CD4-positive, alpha-beta T cell (primary cell): ENCODE measurements around the gene DUSP11. TPM values are rescaled to one million over a fixed set of nuclear protein-coding genes. Genes with fewer than 3 reads are reported as not detected.
A peak's percentile ranks its signal among the peaks of the same experiment; 100 is the strongest.

Source experiments
- ATAC-seq: fragments of 200-7000 bp; cut with Tn5 transposase; one replicate; pipeline ENCODE4 v1.10.0; 2022; ENCODE audit warnings: mild to moderate bottlenecking; ENCODE audit not compliant: poor library complexity
- CTCF ChIA-PET: fragments of 350-600 bp; sonication (Branson Sonifier 250); formaldehyde crosslinking; loops from one replicate; lab custom pipeline; 2021; ENCODE audit warnings: antibody characterized with exemption, inconsistent platforms; lab: Charles Lee
- POLR2A ChIA-PET: fragments of 350-600 bp; sonication (Branson Sonifier 250); formaldehyde crosslinking; loops from one replicate; lab custom pipeline; 2021; ENCODE audit warnings: antibody characterized with exemption, inconsistent platforms; lab: Charles Lee
- DNase-seq, 14 experiments: peaks; one replicate each; pipeline ENCODE4 v3.0.0-alpha.2; 2013 to 2020; ENCODE audit warnings: mixed read lengths in 2 of 14
- H3K27ac ChIP-seq, 2 donors: one replicate each; pipeline versions ENCODE4 v1.5.1 to v1.7.0; 2013; ENCODE audit warnings: low read length in 2 of 2, low read depth in 1 of 2, mild to moderate bottlenecking in 1 of 2
- H3K27me3 ChIP-seq, 2 experiments: 1 replicate in 1 of 2; 2 replicates in 1 of 2; pipeline versions ENCODE4 v1.6.1 to v1.7.0; 2013; ENCODE audit warnings: low read length in 2 of 2, control low read depth in 1 of 2, mild to moderate bottlenecking in 1 of 2, moderate library complexity in 1 of 2; ENCODE audit not compliant: insufficient read depth in 2 of 2, control insufficient read depth in 1 of 2
- H3K36me3 ChIP-seq: one replicate; pipeline ENCODE4 v1.6.1; 2013; ENCODE audit warnings: low read length, control low read depth; ENCODE audit not compliant: insufficient read depth
- H3K4me1 ChIP-seq: one replicate; pipeline ENCODE4 v1.6.1; 2013; ENCODE audit warnings: low read length, control low read depth; ENCODE audit not compliant: insufficient read depth
- H3K4me3 ChIP-seq: one replicate; pipeline ENCODE4 v1.5.1; 2013; ENCODE audit warnings: mild to moderate bottlenecking, low read length, moderate library complexity
- H3K9me3 ChIP-seq, 2 experiments: 1 replicate in 1 of 2; 2 replicates in 1 of 2; pipeline versions ENCODE4 v1.6.1 to v1.7.0; 2013; ENCODE audit warnings: low read length in 2 of 2, mild to moderate bottlenecking in 2 of 2, control low read depth in 1 of 2, moderate library complexity in 1 of 2; ENCODE audit not compliant: control insufficient read depth in 1 of 2, insufficient read depth in 1 of 2
- H3K27ac Mint-ChIP-seq: one replicate; pipeline ENCODE4 v1.8.0; 2020; ENCODE audit warnings: mixed read lengths
- H3K27me3 Mint-ChIP-seq: one replicate; pipeline ENCODE4 v1.8.0; 2021; ENCODE audit warnings: mixed read lengths
- H3K36me3 Mint-ChIP-seq: one replicate; pipeline ENCODE4 v1.8.0; 2021; ENCODE audit warnings: low read depth, mixed read lengths
- H3K4me1 Mint-ChIP-seq: one replicate; pipeline ENCODE4 v1.8.0; 2021; ENCODE audit warnings: low read depth, mixed read lengths
- H3K4me3 Mint-ChIP-seq: one replicate; pipeline ENCODE4 v1.8.0; 2020; ENCODE audit warnings: mild to moderate bottlenecking, mixed read lengths
- H3K9me3 Mint-ChIP-seq: one replicate; pipeline ENCODE4 v1.8.0; 2020; ENCODE audit warnings: mixed read lengths
- intact Hi-C, 2 experiments: fragments of 100-400 bp; cut with DNase I in 1 of 2; cut with micrococcal nuclease in 1 of 2; formaldehyde crosslinking; loops; one replicate each; pipeline versions ENCODE4 v1.15.1 to v1.9.0; 2023 to 2025; cut with DNase I, micrococcal nuclease
- polyA plus RNA-seq, 2 donors: library from polyadenylated mRNA; unstranded; fragments of 120-200 nt; gene quantifications; one replicate each; pipeline ENCODE4 v1.2.1, GENCODE V29; 2013
- total RNA-seq, 174 experiments: library from RNA in 2 of 174; stranded (reverse) in 2 of 174; gene quantifications; one replicate each; pipeline ENCODE4 v1.2.3 and lab custom pipeline; 2021 to 2026
- TF ChIP-seq, protein P1 (sequence below): fragments of 200-600 bp; IDR thresholded peaks from one replicate; pipeline ENCODE4 v1.8.0; 2022; ENCODE audit warnings: antibody characterized with exemption, mild to moderate bottlenecking

Gene DUSP11
- total RNA-seq (10 to 100 TPM; 57.1 to 61.5 TPM), total RNA-seq (lab: John Stamatoyannopoulos, UW) (34.0 to 77.7 (median 51.1) reads per million in 172 experiments)
- 27.0 TPM for polyA plus RNA-seq (2013, experiment 1 of 2)
- polyA plus RNA-seq (2013, experiment 2 of 2) = 32.4 TPM

DNA sequence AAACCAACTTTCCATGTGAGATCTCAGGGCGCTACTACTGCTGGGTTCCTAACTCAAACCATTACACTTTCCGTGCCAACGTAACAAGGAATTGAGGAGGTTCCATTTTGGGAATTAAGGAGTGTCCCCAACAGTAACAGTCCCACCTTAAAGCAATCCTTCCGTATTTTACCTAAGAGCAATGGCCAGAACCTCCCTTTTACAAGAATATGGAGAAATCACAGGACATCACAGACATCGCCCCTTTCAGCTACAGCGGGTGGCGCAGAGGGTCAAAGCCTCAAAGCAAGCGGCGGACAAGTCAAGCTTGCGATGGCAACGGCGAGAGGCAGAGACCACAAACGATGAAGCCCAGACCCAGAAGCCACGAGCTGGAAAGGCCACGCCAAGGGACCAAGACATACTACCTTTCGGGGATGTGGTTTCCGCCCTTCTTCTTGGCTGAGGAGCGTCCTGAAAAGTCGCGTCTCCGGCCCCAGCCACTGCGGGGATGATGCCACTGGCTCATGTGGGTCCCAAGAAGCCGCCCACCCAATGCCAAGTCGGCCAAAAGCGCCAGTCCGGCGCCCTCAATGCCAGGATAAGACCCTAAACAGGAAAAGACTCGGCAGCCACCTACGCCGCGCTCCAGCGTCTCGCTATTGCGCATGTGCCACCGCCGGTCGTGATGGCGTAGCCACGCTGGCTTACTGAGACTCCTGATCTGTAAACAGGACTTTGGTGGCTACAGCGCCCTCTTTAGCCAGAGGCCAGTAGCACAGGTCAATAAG, at the start of gene DUSP11:
TSS of gene DUSP11 (minus strand) at position 637 of the 770 bp plus-strand sequence. CDS start at position 508, 129 bp downstream.
- Histone ChIP-seq H3K4me3 (peak within 1 kb of the TSS; percentile 95), H3K4me1 (peaks cover 14% of the 10 kb centered on the region), H3K27me3 (no peaks in the 10 kb centered on the region), H3K27ac (peak within 1 kb of the TSS; percentile 85 to 91), H3K9me3 (no peaks in the 10 kb centered on the region), H3K36me3 (peaks cover 30% of the 10 kb centered on the region)
- CTCF ChIA-PET = interaction anchor here (0.6 to 1.0 kb wide), 3 partner anchors 43 to 692 kb away, joined by 3 to 4 read pairs (median 3); partner anchors contain the start of gene TPRKB
- Mint-ChIP-seq H3K27ac (peak within 1 kb of the TSS; percentile 97), H3K36me3 (peaks cover 46% of the 10 kb centered on the region), H3K4me1 (peaks cover 45% of the 10 kb centered on the region), H3K27me3 (peaks cover 11% of the 10 kb centered on the region), H3K4me3 (peak within 1 kb of the TSS; percentile 99), H3K9me3 (no peaks in the 10 kb centered on the region)
- DNase-seq (peak; percentile 93 to 98 (median 96)), ATAC-seq (peak; percentile 99)
- intact Hi-C loops = loop anchor here (1.0 to 10.0 kb wide), 4 partner anchors 42 to 395 kb away; partner anchors contain the start of genes ALMS1 (in 1 of the 2), STAMBP (in 1 of the 2) and TPRKB (in 1 of the 2)
- POLR2A ChIA-PET = interaction anchor here (0.7 to 1.0 kb wide), 4 partner anchors 41 to 399 kb away, joined by 3 to 13 read pairs (median 4); partner anchors contain the start of genes MOB1A, STAMBP and TPRKB
- TF ChIP-seq, protein P1, sequence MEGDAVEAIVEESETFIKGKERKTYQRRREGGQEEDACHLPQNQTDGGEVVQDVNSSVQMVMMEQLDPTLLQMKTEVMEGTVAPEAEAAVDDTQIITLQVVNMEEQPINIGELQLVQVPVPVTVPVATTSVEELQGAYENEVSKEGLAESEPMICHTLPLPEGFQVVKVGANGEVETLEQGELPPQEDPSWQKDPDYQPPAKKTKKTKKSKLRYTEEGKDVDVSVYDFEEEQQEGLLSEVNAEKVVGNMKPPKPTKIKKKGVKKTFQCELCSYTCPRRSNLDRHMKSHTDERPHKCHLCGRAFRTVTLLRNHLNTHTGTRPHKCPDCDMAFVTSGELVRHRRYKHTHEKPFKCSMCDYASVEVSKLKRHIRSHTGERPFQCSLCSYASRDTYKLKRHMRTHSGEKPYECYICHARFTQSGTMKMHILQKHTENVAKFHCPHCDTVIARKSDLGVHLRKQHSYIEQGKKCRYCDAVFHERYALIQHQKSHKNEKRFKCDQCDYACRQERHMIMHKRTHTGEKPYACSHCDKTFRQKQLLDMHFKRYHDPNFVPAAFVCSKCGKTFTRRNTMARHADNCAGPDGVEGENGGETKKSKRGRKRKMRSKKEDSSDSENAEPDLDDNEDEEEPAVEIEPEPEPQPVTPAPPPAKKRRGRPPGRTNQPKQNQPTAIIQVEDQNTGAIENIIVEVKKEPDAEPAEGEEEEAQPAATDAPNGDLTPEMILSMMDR = peak; percentile 90

DNA sequence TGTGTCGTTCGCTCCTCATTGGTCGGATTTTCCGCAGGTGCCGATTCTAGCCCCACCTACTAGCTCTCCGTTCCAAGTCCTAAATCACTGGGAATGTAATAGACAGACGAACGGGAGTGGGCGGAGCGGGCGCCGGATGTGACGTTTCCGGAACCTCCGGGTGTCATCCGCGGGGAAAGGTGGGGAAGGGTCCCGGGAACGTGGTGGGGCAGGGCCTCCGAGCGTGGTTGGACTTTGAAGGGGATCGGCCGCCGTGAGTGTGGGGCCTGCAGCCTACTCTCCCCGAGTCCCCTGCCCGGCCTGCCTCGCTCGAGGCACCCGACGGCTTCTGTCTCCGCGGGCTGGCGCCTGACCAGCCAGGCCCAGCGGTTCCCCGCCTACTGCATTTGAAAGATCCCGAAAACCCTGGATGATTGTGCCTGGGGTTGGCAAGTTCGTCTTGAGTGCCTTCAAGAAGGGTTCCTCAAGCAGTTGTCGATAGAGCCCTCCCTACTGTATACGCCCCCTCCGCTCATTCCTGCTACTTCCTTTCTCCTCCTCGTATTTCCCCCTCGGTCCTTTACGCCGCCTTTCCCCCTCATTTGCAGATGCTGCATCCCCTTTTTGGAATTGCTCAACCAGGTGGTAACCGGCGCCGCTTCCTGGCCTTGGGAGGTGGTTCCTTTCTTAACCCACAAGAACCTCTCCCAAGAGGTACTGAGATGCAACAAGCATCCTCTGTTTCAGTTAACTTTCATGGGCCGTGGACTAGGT, 49.1 kb upstream of the DUSP11 start, which contains the start of gene STAMBP:
TSS of gene STAMBP (plus strand) at position 144 of the 753 bp plus-strand sequence. CDS start 1,896 bp downstream, outside the sequence.
- ATAC-seq (peak; percentile 90), DNase-seq (peak; percentile 78 to 97 (median 88))
- H3K4me3 Mint-ChIP-seq = peak within 1 kb of the TSS; percentile 98
- peak within 1 kb of the TSS; percentile 95 for H3K27ac Mint-ChIP-seq
- no peaks in the 10 kb centered on the region for H3K27me3 Mint-ChIP-seq
- peaks cover 47% of the 10 kb centered on the region for H3K36me3 Mint-ChIP-seq
- H3K4me3 ChIP-seq = peak within 1 kb of the TSS; percentile 83
- intact Hi-C loops = loop anchor here (1.0 to 10.0 kb wide), 11 partner anchors 49 to 826 kb away; partner anchors contain the start of genes BOLA3 (in 2 of the 2), DGUOK (in 2 of the 2), TET3 (in 2 of the 2) and DUSP11 (in 1 of the 2)
- peak within 1 kb of the TSS; percentile 90 to 97 for H3K27ac ChIP-seq
- ChIA-PET CTCF (interaction anchor here (0.9 to 1.5 kb wide), 8 partner anchors 48 to 563 kb away, joined by 3 to 7 read pairs (median 4); partner anchors contain the start of genes BOLA3, MOB1A and MTHFD2), POLR2A (interaction anchor here (0.7 to 1.5 kb wide), 20 partner anchors 10 to 672 kb away, joined by 3 to 27 read pairs (median 4); partner anchors contain the start of genes BOLA3, CCDC142, DUSP11 and MOB1A)
- peaks cover 60% of the 10 kb centered on the region for H3K4me1 Mint-ChIP-seq
- H3K27me3 ChIP-seq = no peaks in the 10 kb centered on the region
- TF ChIP-seq, protein P1 = no peak
- no peaks in the 10 kb centered on the region for H3K9me3 Mint-ChIP-seq
- H3K36me3 ChIP-seq = peaks cover 21% of the 10 kb centered on the region
- H3K9me3 ChIP-seq = no peaks in the 10 kb centered on the region
- peaks cover 25% of the 10 kb centered on the region for H3K4me1 ChIP-seq
